MM.1S (cell line): ENCODE measurements around the gene EBF3.

Source experiments
- DNase-seq: peaks from one replicate; pipeline ENCODE4 v3.0.0-alpha.2; 2015
- H2AFZ ChIP-seq: fragments of 300-600 bp; sonication (generic); 2 replicates; pipeline ENCODE4 v1.6.0; 2016; ENCODE audit warnings: antibody characterized with exemption, low read length
- H3F3A ChIP-seq: fragments of 300-600 bp; sonication (generic); 2 replicates; pipeline ENCODE4 v1.6.1; 2016; ENCODE audit warnings: mild to moderate bottlenecking, antibody characterized with exemption, low read length, moderate library complexity, mixed read lengths; ENCODE audit not compliant: insufficient read depth
- H3K27ac ChIP-seq: fragments of 300-600 bp; sonication (generic); 2 replicates; pipeline ENCODE4 v1.5.1; 2016; ENCODE audit warnings: mild to moderate bottlenecking, low read length
- H3K27me3 ChIP-seq: fragments of 300-600 bp; sonication (generic); replicated peaks from 2 replicates; pipeline ENCODE4 v1.6.0; 2016; ENCODE audit warnings: low read length; ENCODE audit not compliant: insufficient read depth
- H3K36me3 ChIP-seq: fragments of 300-600 bp; sonication (generic); replicated peaks from 2 replicates; pipeline ENCODE4 v1.6.1; 2016; ENCODE audit warnings: mild to moderate bottlenecking, low read length, mixed read lengths; ENCODE audit not compliant: insufficient read depth
- H3K4me1 ChIP-seq: fragments of 300-600 bp; sonication (generic); 2 replicates; pipeline ENCODE4 v1.6.1; 2016; ENCODE audit warnings: low read length, mixed read lengths
- H3K4me2 ChIP-seq: fragments of 300-600 bp; sonication (generic); 2 replicates; pipeline ENCODE4 v1.6.0; 2016; ENCODE audit warnings: low read depth, low read length
- H3K4me3 ChIP-seq: fragments of 300-600 bp; sonication (generic); 2 replicates; pipeline ENCODE4 v1.5.1; 2016; ENCODE audit warnings: low read length, mixed read lengths
- H3K79me2 ChIP-seq: fragments of 300-600 bp; sonication (generic); 2 replicates; pipeline ENCODE4 v1.6.1; 2016; ENCODE audit warnings: mixed run types, low read length, mixed read lengths
- H3K9ac ChIP-seq: fragments of 300-600 bp; sonication (generic); 2 replicates; pipeline ENCODE4 v1.6.1; 2016; ENCODE audit warnings: low read length, mixed read lengths
- H3K9me2 ChIP-seq: fragments of 300-600 bp; sonication (generic); replicated peaks from 2 replicates; pipeline ENCODE4 v1.6.1; 2016; ENCODE audit warnings: mild to moderate bottlenecking, low read length, mixed read lengths; ENCODE audit not compliant: insufficient read depth
- H3K9me3 ChIP-seq: fragments of 300-600 bp; sonication (generic); replicated peaks from 2 replicates; pipeline ENCODE4 v1.6.1; 2016; ENCODE audit warnings: mild to moderate bottlenecking, low read length, mixed read lengths; ENCODE audit not compliant: insufficient read depth
- H4K20me1 ChIP-seq: fragments of 300-600 bp; sonication (generic); 2 replicates; pipeline ENCODE4 v1.6.1; 2016; ENCODE audit warnings: mild to moderate bottlenecking, low read length, moderate library complexity, mixed read lengths; ENCODE audit not compliant: insufficient read depth
- EZH2 ChIP-seq: fragments of 300-600 bp; sonication (generic); optimal IDR thresholded peaks from 2 replicates; pipeline ENCODE3; 2017; ENCODE audit warnings: low read depth, mild to moderate bottlenecking, antibody characterized with exemption, low read length, mixed read lengths
- EZH2phosphoT487 ChIP-seq: fragments of 300-600 bp; sonication (generic); IDR thresholded peaks from 2 replicates; pipeline ENCODE4 v1.6.1; 2018; ENCODE audit warnings: antibody characterized with exemption, low read length
- TF ChIP-seq, protein P1 (sequence below): fragments of 300-600 bp; sonication (generic); IDR thresholded peaks from 2 replicates; pipeline ENCODE4 v1.5.1; 2016; ENCODE audit warnings: antibody characterized with exemption, low read length, mixed read lengths

The EBF3 gene

DNA sequence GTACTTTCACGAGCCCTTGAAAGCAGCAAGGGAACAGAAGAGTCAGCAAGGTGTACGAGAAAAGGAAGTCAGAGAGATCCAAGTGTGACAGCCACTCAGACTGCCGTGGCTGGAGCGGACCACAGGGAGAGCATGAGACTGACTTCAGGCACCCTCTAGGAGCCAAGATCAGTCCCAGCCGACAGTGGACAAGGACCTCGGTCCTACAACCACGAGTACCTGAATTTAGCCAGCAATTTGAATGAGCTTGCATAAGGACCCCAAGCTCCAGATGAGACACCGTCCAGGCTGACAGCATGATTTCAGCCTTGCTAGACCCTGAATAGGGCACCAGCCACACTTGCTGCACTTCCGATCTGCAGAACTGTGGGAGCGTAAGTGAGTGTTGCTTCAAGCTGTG is 13.7 kb upstream of the EBF3 start:
- Histone ChIP-seq H3K9ac (no peak overlapping the region), H3K27ac (no peak overlapping the region), H3K9me2 (no peaks in the 10 kb centered on the region), H3K36me3 (no peaks in the 10 kb centered on the region), H3K4me1 (no peaks in the 10 kb centered on the region), H3K27me3 (no peaks in the 10 kb centered on the region), H4K20me1 (no peaks in the 10 kb centered on the region), H3K79me2 (no peaks in the 10 kb centered on the region), H2AFZ (no peak overlapping the region), H3K4me2 (no peak overlapping the region), H3K9me3 (no peaks in the 10 kb centered on the region), H3F3A (no peaks in the 10 kb centered on the region), H3K4me3 (no peak overlapping the region)
- no peak for DNase-seq
- TF ChIP-seq, protein P1, sequence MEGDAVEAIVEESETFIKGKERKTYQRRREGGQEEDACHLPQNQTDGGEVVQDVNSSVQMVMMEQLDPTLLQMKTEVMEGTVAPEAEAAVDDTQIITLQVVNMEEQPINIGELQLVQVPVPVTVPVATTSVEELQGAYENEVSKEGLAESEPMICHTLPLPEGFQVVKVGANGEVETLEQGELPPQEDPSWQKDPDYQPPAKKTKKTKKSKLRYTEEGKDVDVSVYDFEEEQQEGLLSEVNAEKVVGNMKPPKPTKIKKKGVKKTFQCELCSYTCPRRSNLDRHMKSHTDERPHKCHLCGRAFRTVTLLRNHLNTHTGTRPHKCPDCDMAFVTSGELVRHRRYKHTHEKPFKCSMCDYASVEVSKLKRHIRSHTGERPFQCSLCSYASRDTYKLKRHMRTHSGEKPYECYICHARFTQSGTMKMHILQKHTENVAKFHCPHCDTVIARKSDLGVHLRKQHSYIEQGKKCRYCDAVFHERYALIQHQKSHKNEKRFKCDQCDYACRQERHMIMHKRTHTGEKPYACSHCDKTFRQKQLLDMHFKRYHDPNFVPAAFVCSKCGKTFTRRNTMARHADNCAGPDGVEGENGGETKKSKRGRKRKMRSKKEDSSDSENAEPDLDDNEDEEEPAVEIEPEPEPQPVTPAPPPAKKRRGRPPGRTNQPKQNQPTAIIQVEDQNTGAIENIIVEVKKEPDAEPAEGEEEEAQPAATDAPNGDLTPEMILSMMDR = no peak
- TF ChIP-seq EZH2phosphoT487 (no peak), EZH2 (no peak)

- Histone ChIP-seq H3K4me1 (no peaks in the 10 kb centered on the region), H3K9me2 (no peaks in the 10 kb centered on the region), H4K20me1 (no peaks in the 10 kb centered on the region), H3K4me2 (no peak overlapping the region), H3K27ac (no peak overlapping the region), H3K9ac (no peak overlapping the region), H3K27me3 (no peaks in the 10 kb centered on the region; the same call in 1 of the 2 replicates), H3K9me3 (no peaks in the 10 kb centered on the region), H2AFZ (no peak overlapping the region), H3K36me3 (no peaks in the 10 kb centered on the region), H3K79me2 (no peaks in the 10 kb centered on the region), H3F3A (no peaks in the 10 kb centered on the region), H3K4me3 (no peak overlapping the region)
- TF ChIP-seq, protein P1 = no peak
- TF ChIP-seq EZH2phosphoT487 = no peak
- no peak for TF ChIP-seq EZH2
- no peak for DNase-seq
Observed at GRCh38 chr10:129973674-129974059, 9.6 kb upstream of the EBF3 start.

GRCh38 chr10:129972966-129973673 is 9.0 kb upstream of the EBF3 start:
- Histone ChIP-seq H3K9ac (no peak overlapping the region), H3K27me3 (no peaks in the 10 kb centered on the region; the same call in 1 of the 2 replicates), H3K4me2 (no peak overlapping the region), H3K4me1 (no peaks in the 10 kb centered on the region), H3K79me2 (no peaks in the 10 kb centered on the region), H2AFZ (no peak overlapping the region), H3F3A (no peaks in the 10 kb centered on the region), H3K36me3 (no peaks in the 10 kb centered on the region), H3K9me3 (no peaks in the 10 kb centered on the region), H3K27ac (no peak overlapping the region), H3K9me2 (no peaks in the 10 kb centered on the region), H4K20me1 (no peaks in the 10 kb centered on the region), H3K4me3 (no peak overlapping the region)
- TF ChIP-seq, protein P1 = no peak
- TF ChIP-seq EZH2phosphoT487 (no peak), EZH2 (no peak)
- DNase-seq = no peak
